ENCODE measurements around the gene TNFRSF13B. TPM values are rescaled to one million over a fixed set of nuclear protein-coding genes. Genes with fewer than 3 reads are reported as not detected.
"Not testable (repeated sequence)": the region's sequence is repeated elsewhere in the genome, so short reads cannot be mapped to it uniquely, and the experiment has no call there.

TNFRSF13B gene
- total RNA-seq, 1 experiment from 2014 or later = 0.28 TPM

- not testable (repeated sequence) for H3K9me3 Mint-ChIP-seq; DNase-seq; H3K27ac Mint-ChIP-seq; H3K23ac ChIP-seq (ENCODE audit: insufficient read length, low read depth, low read length); H3K36me3 Mint-ChIP-seq (ENCODE audit: insufficient read depth in 1 of 3, low read depth in 3 of 3); H2BK120ac ChIP-seq (ENCODE audit: low read depth, low read length, poor library complexity, severe bottlenecking); H3K9ac ChIP-seq (ENCODE audit: extremely low read depth, insufficient read length, low read length); H3K4me2 ChIP-seq (ENCODE audit: insufficient read depth, insufficient read length, low read length); H2BK12ac ChIP-seq (ENCODE audit: insufficient read length, low read depth, low read length); H2AFZ ChIP-seq (ENCODE audit: low read length); H2BK5ac ChIP-seq (ENCODE audit: insufficient read length, low read length); H3K18ac ChIP-seq (ENCODE audit: insufficient read length, low read depth, low read length); H4K8ac ChIP-seq (replicated peaks; ENCODE audit: insufficient read length, low read depth, low read length); H3K4me1 Mint-ChIP-seq; H2BK15ac ChIP-seq (ENCODE audit: low read depth, low read length); H4K91ac ChIP-seq (ENCODE audit: insufficient read length, low read depth, low read length); H3T11ph ChIP-seq (ENCODE audit: low read length); H3K79me2 ChIP-seq (ENCODE audit: insufficient read depth, low read length); H3K27me3 ChIP-seq (ENCODE audit: insufficient read depth, low read length); H3K56ac ChIP-seq (ENCODE audit: insufficient read length, low read depth, low read length); H3K23me2 ChIP-seq (ENCODE audit: insufficient read length, low read depth, low read length, poor library complexity, severe bottlenecking); H3K27me3 Mint-ChIP-seq (ENCODE audit: low read depth); H4K20me1 ChIP-seq (ENCODE audit: control insufficient read depth, insufficient read depth, insufficient read length); H3K14ac ChIP-seq (ENCODE audit: insufficient read depth, low read length); H4K5ac ChIP-seq (ENCODE audit: insufficient read length, low read depth, low read length); H3K4me3 Mint-ChIP-seq; H3K79me1 ChIP-seq (ENCODE audit: insufficient read depth, low read depth, low read length, poor library complexity, severe bottlenecking); H3K27ac ChIP-seq (ENCODE audit: insufficient read length, low read depth, low read length); H3K9me3 ChIP-seq (ENCODE audit: control insufficient read depth, low read depth, low read length); H2AK5ac ChIP-seq (ENCODE audit: insufficient read length, low read length); H3K4ac ChIP-seq (ENCODE audit: low read depth, low read length); H3K4me1 ChIP-seq (ENCODE audit: insufficient read depth, low read length); H2BK20ac ChIP-seq (ENCODE audit: low read depth, low read length, poor library complexity, severe bottlenecking)
- WGBS (ENCODE audit: extremely low coverage, insufficient read length, low lambda C conversion rate) = no CpG with 5 or more reads among the region's 20 CpGs
Observed at GRCh38 chr17:16892876-16893454, 79.0 kb downstream of the TNFRSF13B start.

All from H9 (cell line).